GM18519 (cell line): Measurements from ENCODE around the gene SEPTIN2.
A peak's percentile ranks its signal among the peaks of the same experiment; 100 is the strongest.
"Not testable (repeated sequence)": the region's sequence is repeated elsewhere in the genome, so short reads cannot be mapped to it uniquely, and the experiment has no call there.

ENCODE experiments used
- ATAC-seq: cut with Tn5 transposase; IDR thresholded peaks from one replicate; pipeline ENCODE4 v1.9.1; 2021; ENCODE audit warnings: mild to moderate bottlenecking, moderate library complexity; ENCODE audit not compliant: unreplicated experiment, low FRiP score

SEPTIN2 gene

DNA sequence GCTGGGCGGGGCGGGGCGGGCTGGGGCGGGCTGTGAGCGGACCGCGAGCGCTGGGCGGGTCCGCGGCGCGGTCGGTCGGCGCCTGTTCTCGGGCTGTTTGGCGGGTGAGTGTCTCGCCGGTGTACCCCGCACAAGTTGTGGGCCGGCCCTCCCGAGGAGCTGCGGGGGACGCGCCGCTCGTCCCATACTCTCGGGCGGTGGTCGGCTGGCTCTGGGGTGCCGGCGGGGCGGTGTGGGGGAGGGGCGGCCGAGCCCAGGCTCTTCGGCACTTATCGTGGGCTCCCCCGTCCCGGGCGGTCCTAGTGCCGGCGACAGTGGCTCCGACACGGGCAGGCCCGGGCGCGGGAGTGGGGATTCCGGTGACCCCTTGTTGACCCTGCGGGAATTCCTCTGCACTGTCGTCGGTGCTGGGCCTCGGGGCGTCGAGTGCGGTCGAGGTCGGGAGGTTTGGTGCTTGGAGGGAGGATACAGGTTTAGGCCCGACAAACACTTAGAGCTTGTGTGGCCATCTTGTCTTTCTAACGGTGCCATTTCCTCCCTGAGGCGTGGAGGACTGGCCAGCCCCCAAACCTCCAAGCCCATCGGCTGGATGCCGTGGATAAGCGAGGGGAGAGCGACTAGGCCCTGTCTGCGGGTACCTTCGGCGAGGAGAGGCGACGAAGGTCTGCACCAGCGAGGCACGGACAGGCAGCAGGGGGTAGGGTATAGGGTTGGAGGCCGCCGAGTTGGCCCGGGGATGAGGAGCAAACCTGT is at the start of gene SEPTIN2:
SEPTIN2 (plus strand) TSS at position 47 of the 753 bp plus-strand sequence. CDS start 8,308 bp downstream, outside the sequence.
- peak; percentile 9 for ATAC-seq

DNA sequence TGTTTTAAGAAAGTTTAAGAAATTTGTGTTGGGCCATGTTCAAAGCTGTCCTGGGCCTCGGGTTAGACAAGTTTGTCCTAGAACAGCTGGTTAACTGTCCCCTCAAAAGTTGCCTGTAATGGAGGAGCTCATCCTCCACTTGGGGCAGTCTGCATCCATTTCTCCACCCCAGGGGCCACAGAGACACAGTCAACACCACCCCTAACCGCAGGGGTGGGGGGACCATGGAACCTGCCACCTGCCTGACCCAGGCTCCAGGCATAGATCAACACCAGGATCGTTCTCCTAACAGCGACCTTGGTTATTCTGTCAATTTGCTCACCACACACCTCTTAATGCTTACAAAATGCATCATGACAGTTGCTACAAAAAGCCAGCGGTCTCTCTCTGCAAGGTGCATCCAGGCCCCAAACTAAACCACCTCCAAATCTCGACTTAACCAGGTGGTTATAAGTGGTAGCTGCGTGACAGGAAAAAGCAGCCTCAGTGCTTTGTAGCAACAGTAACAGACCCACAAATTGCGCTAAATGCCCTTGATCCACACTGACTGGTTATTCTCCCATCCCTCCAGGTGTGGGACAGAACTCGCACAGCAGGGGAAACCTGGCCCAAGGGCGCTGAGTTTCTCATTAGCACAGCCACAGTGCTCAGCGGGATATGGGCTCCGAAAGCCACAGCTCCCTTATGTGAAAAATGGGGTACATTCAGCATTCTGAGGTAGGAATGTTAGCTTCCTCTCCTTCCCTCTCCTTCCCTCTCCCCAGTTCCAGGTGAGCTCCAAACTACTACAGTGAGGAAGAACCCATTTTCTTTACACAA is 48.3 kb upstream of the SEPTIN2 start:
- ATAC-seq = no peak

DNA sequence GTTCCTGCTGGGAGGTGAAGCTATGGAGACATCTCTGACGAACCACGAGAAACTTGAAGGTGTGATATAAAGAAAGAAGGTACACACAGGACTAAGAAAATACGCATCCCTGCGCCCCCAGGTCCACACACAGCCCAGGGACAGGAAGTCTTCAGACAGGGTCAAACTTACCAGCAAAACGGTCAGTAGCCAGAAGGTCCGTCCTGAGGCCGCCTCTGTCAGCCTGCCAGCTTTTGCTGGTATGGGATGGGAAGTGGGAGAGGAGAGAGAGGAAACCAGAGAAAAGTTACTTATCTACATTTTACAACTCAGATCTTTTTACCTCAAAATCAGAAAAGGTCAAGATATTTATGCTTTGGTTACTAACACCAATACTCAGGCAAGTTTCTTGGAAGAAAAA is 47.4 kb upstream of the SEPTIN2 start:
- ATAC-seq = no peak

DNA sequence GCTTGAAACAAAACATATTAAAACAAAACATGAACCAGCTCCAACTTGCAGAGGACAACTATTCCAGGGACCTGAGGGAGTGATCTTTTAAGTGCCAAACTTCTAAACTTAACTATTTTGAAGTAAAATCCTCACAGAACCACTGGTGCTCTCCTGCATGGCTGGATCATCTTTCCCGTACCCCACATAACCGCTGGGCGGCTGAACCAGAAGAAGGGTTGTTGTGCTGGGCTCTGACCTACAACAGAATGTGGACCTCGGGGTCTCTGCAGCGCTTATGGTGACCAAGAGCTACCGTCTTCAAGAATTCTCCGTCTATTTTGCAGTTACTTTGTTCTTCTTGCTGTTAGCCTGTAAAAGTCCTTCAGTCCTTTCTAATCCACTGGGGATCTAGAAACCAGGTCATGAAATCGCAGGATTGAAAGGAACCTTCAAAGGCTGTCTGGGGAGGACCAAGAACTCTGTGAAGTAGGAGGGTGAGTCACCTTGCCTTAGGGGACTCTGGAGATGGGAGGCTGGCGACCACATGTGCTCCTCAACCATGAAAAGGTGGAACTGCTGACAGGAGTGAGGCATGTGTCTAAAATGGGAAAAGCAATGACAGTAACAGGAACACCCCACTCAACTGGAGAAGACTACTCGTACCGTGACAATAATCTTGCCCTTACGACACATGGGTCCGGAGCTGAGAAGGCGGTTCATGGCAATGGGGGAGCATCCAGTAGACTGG is 46.8 kb upstream of the SEPTIN2 start:
- no peak for ATAC-seq

DNA sequence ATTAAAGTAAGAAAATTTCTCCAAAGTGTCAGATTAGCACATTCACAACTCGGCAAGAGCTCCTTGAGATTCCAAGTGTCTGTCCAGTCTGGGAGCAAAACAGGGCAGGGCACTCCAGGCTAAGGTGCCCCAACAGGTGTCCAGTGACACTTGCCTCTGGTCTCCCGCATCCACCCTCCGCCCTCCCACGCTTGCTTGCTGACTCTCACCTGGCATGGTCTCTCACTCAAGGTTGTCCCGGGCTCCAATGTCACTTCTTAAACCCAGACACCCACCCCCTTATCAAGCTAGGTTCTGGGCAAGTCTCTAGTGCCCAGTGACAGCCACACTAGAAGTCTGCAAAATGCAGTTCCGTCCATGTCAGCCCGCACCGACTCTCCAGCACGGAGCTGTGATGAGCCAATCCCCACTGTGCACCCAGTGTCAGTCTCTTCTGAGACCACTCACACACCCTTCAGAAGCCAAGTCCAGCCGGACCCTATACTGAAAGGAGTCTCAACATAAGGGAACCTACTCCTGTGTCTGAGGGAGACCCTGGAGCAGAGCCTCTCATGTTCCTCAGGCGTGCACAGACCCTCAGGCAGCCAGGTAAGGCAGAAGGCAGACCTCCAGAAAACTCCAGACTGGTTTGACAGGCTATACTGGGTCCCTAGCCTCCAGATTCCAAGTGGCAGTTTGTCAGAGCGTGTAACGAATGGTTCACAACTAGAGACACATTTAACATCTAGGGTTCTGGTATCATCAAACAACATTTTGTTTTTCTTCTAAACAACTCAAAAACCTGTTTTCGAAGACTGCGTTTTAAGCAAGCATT is 45.8 kb upstream of the SEPTIN2 start:
- ATAC-seq = no peak

DNA sequence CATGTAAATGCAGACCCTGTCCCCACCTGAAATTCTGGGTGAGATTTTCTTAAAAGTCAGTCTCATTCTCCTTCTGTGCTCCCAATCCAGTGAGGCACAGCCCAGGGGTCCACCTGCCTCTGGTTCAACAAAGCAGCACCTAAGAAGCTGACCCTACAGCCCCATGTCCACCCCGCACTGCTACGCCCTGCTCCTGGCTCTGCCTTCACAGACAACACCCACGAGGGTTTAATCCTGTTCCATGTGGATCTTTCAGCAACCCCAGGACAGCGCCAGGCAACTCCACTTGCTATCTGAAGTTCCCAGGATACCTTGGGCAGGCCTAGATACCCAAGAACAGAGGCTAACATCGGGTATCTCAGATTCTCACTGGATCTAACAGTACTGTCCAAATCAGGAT is 45.2 kb upstream of the SEPTIN2 start:
- ATAC-seq = no peak

DNA sequence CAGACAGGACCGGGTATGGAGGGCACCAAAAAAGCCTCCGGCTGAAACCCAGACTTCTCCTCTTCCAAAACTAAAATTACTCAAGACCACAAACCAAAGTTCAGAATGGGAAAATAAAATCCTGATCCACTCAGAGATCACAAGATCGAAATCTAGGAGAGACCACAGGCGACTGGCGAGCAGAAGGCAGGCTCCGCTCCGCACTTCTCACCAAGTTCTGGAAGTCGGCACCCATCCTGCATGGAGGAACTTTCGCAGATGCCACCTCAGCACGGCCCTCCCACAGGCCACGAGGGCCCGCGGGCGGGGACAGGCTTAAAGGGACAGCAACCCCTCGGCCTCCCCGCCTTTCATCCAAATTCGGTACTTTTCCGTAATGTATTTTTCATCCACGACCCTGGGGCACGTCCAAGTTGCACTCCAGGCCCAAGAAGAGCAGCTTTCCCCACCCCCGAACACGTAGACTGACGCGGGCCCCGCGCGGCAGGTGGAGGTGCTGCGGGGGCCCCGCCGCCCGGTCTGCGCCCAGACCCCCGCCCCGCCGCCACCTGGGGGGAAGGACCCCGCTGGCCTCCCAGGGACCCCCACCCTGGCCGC is 43.9 kb upstream of the SEPTIN2 start:
- no peak for ATAC-seq

DNA sequence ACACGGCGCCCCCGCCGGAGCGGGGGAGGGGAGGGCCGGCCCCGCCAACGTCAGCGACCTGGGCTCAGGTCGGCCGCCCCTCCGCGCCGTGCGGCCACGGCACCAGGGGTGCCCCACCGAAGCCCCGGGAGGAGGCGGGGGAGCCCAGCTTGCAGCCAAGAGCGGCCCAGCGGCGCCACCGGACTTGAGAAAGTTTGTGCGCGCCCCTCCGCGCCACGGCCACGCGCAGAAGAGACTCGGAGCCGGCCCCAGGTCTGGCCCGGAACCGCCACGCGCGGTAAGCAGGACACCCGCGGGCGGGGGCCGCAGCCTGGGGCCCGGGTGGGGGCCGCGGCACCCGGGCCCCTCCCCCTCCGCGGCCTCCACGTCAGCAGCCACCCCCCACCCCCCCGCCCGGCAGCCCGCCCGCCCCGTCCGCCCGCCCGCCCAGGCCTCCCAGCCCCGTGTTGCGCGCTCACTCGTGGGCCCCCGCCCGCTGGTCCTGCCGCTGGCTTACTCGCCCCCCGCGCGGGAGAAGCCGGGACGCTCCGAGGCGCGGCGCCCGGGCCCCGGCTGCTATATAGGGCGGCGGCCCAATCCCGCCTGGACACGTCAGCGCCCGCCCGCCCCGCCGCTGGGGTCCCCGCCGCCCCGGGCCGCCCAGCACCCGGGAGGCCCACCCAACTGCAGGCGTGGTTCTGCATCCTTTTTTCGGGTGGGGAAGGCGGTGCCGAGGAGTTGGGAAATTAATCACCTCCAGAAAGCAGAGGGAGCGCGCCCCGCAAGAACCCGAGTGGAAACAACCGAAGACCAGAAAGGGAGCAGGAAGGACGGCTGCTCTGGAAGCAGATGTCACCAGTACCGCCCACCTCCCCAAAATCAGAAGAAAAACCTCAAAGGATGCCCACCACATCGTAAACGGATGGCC is 43.2 kb upstream of the SEPTIN2 start:
- ATAC-seq = no peak

DNA sequence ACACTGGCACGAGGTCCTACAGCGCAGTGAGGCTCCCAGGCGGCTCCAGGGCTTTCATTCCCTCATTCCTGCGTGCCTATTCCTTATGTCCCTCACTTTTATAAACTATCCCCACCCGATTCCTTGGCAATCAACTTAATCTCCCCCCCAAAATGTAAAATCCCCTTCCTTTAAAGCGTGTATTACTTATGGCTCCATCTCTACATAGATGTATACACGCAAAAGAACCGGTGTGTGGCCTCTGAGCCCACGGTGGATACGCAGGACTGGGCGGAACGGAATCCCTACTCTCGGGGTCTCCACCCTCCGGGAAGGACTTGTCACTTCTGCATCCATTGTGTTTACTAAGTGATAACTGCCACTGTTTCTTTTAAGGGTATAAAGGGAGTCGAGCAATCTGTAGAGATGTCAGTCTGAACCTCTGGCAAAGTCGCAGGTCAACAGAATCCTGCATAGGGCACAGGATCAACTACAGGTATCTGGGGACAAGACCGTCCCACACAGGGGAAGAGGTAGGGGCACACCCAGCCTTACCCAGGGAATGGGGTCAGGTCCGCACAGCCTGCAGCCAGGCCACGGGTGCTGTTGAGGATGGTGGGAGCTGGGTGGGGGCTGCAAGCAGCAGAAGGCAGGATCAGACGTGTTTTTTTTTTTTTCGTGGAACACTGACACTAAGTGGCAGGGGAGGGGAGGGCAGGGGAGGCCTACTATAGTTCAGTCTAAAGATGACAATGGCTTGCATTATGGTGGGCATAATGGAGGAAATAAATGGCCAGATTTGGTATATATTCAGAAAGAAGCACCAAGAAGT is 42.3 kb upstream of the SEPTIN2 start:
- no peak for ATAC-seq

DNA sequence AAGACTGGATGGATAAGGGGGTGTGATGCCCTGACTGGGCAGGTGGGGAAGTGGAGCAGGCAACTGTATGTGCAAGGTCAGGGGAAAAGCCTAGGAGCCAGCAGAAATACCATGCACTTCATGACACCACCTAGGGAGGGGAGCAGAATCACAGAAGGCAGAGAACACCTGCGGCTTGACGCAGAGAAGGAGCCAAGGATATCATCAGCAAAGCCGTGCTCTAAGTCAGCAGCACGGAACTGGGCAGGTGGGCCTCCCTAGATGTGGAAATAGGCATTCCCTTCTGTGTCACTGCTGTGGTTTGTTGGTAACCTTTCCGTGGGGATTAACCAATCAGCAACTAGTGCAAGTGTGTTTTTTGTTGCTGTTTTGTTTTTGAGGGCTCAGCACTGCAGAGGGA is 41.6 kb upstream of the SEPTIN2 start:
- ATAC-seq = no peak

DNA sequence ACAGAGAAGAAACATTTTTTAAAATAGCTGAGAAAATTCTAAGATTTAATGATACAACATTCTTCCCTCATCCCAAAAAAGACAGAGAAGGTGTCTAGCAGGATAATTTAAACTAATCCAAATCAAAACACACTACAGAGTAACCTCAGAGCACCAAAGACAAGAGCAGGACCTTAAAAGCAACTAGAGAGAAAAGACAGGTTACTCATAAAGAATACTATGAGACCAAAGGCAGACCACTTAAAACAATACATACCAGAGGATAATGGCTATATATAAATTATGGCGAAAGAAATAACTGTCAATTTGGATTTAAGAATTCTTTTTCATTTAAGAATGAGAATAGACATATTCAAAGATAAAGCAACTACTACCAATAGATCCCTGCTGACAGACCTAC is 40.2 kb upstream of the SEPTIN2 start:
- no peak for ATAC-seq

DNA sequence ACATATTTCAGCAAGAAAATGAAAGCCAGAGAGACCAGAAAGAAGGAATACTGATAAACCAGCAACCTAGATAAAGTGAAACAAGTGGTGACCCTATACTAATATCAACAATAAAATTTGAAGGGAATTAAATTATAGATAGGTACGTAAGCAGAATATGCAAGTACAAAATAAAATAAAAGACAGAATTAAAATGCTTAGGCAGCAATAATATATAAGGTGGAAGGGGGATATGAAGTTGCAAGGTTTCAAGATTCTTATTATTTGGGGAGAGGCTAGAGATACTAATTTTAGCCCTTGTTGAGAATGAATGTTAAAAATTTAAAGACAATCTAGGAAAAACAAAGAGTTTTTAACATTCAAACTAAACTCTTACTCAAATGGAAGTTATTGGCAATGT is 39.8 kb upstream of the SEPTIN2 start:
- no peak for ATAC-seq

DNA sequence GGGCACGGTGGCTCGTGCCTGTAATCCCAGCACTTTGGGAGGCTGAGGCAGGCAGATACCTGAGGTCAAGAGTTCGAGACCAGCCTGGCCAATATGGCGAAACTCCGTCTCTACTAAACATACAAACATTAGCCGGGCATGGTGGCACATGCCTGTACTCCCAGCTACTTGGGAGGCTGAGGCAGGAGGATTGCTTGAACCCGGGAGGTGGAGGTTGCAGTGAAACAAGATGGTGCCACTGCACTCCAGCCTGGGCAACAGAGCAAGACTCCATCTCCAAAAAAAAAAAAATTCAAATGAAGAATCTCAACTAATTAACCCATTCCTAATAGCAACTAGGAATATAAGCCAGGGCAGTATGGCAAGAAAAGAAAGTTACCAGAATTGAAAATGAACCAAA is 37.4 kb upstream of the SEPTIN2 start:
- not testable (repeated sequence) for ATAC-seq

DNA sequence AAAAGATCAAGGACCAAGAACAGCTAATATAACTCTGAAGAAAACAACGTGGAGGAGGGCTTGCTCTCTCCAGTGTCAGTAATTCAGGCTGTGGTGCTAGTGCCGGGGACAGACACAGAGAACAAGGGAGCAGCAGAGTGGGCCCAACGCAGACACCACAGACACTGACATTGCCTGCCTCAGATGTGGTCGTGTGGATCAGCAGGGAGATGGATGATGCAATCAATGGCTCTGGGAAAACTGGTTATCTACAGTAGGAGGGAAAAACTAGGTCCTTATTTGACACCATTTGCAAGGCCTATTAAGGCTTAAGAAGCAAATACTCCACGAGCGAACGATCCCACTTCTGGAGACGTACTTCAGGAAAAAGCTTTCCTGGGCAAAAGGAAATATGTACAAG is 36.3 kb upstream of the SEPTIN2 start:
- no peak for ATAC-seq

DNA sequence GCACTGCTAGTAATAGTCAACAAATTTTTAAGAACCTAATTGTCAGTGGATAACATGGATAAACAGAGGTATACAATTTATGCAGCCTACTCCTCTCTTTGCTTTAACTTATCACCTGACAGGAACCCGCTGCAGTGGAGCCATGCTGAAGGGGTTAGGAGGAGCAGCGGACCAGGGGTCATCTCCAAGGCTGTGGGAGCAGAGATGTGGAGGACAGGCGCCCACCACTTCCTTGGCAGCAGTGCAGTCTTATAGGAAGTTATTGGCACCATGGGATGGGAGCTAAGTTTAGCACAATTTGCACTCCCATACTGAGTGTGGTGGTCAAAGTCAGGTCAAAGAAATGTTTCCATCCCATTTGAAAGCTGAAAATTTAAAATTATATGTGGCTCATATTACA is 35.9 kb upstream of the SEPTIN2 start:
- ATAC-seq = no peak

DNA sequence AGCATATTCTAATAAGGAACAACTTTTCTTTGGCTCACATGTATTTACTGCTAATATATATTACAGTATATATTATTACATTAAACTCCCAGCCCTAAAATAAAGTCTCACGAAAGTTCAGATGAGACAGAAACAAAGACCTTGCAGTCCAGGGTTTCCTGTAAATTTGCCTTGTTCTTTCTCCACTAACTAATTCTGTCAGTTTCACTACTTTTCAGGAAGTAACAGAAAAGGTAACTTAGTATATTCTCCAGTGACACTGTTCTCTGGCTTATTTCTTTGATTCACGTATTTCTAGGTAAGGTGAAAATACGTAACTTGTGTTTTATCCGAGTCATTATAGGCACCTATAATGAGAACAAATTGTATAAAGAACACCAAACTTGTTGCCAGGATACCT is 35.4 kb upstream of the SEPTIN2 start:
- no peak for ATAC-seq

DNA sequence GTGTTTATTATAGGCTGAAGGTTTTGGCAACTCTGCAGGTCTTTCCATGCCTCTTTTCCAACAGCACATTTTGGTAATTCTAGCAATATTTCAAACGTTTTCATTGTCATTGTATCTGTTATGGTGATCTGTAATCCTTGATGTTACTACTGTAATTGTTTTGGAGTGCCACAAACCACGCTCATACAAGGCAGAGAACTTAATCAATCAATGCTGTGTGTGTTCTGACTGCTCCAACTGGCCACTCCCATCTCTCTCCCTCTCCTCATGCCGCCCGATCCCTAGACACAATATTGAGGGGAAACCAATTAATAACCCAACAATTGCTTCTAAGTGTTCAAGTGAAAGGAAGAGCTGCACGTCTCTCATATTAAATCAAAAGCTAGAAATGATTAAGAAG is 33.2 kb upstream of the SEPTIN2 start:
- no peak for ATAC-seq

DNA sequence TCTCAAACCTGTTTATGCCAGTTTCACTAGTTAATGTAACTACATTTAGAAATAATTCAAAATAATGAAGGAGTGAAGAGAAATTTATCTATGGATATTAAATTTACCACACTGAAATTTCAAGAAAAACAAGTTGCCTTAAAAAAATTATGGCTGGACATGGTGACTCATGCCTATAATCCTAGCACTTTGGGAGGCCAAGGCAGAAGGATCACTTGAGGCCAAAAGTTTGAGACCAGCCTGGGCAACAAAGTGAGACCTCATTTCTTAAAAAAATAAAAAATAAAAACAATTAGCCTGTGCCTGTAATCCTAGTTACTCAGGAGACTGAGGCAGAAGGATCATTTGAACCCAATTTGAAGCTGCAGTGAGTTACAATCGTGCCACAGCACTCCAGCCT is 30.1 kb upstream of the SEPTIN2 start:
- no peak for ATAC-seq
